H1 (cell line): ENCODE measurements around the gene FXR2. TPM values are rescaled to one million over a fixed set of nuclear protein-coding genes. Genes with fewer than 3 reads are reported as not detected.

Source experiments
- CTCF ChIA-PET: fragments of 300-600 bp; sonication (Branson Sonifier 250); formaldehyde crosslinking; loops from one replicate; lab custom pipeline; 2021; ENCODE audit not compliant: partially characterized antibody; lab: Charles Lee
- POLR2A ChIA-PET: fragments of 300-600 bp; sonication (Branson Sonifier 250); formaldehyde crosslinking; loops from one replicate; lab custom pipeline; 2021; ENCODE audit warnings: inconsistent platforms; ENCODE audit not compliant: partially characterized antibody; lab: Charles Lee
- DNase-seq, 2 experiments: peaks; one replicate each; pipeline versions ENCODE4 v3.0.0 to v3.0.0-alpha.2; 2010 to 2022; ENCODE audit warnings: low spot score in 2 of 2, low read depth in 1 of 2, mixed read lengths in 1 of 2
- FAIRE-seq: peaks from 2 replicates; lab custom pipeline; 2011; peaks lifted over from hg19 to GRCh38; lab: Jason Lieb, UNC
- H2AFZ ChIP-seq: 2 replicates; pipeline ENCODE4 v1.8.1; 2012; ENCODE audit warnings: low read length, inconsistent platforms
- H2AK5ac ChIP-seq: 2 replicates; pipeline ENCODE4 v1.6.1; 2013; ENCODE audit warnings: low read depth, low read length
- H2BK120ac ChIP-seq: replicated peaks from 2 replicates; pipeline ENCODE3; 2013; ENCODE audit warnings: low read depth, low read length, inconsistent platforms
- H2BK12ac ChIP-seq: 2 replicates; pipeline ENCODE4 v1.6.1; 2013; ENCODE audit warnings: low read depth, low read length
- H2BK15ac ChIP-seq: 2 replicates; pipeline ENCODE4 v1.6.1; 2013; ENCODE audit warnings: low read length
- H2BK20ac ChIP-seq: 2 replicates; pipeline ENCODE4 v1.6.1; 2013; ENCODE audit warnings: low read length
- H2BK5ac ChIP-seq: 2 replicates; pipeline ENCODE4 v1.6.1; 2013; ENCODE audit warnings: low read depth, low read length
- H3K14ac ChIP-seq: 2 replicates; pipeline ENCODE4 v1.6.1; 2013; ENCODE audit warnings: inconsistent platforms; ENCODE audit not compliant: insufficient read length
- H3K18ac ChIP-seq: 2 replicates; pipeline ENCODE4 v1.6.1; 2013; ENCODE audit warnings: low read length; ENCODE audit errors: extremely low read depth
- H3K23ac ChIP-seq: 2 replicates; pipeline ENCODE4 v1.6.1; 2013; ENCODE audit warnings: inconsistent platforms; ENCODE audit not compliant: insufficient read length
- H3K23me2 ChIP-seq: 2 replicates; pipeline ENCODE4 v1.6.1; 2013; ENCODE audit warnings: low read depth, low read length
- H3K27ac ChIP-seq: 2 replicates; pipeline ENCODE4 v1.6.1; 2011; ENCODE audit warnings: low read depth, low read length, inconsistent platforms
- H3K27me3 ChIP-seq, 4 experiments: replicated peaks in 1 of 4; 1 replicate in 1 of 4; 2 replicates in 3 of 4; pipeline versions ENCODE4 v1.6.1 to v1.8.1; 2011 to 2013; ENCODE audit warnings: low read length in 3 of 4, mild to moderate bottlenecking in 3 of 4, inconsistent platforms in 2 of 4, mixed read lengths in 2 of 4, moderate library complexity in 1 of 4; ENCODE audit not compliant: control insufficient read depth in 3 of 4, insufficient read depth in 3 of 4; ENCODE audit errors: extremely low read depth in 1 of 4
- H3K36me3 ChIP-seq, 4 experiments: 2 replicates each; pipeline versions ENCODE4 v1.6.1 to v1.8.1; 2011 to 2013; ENCODE audit warnings: mild to moderate bottlenecking in 4 of 4, low read length in 3 of 4, moderate library complexity in 2 of 4, control low read depth in 1 of 4, inconsistent platforms in 1 of 4; ENCODE audit not compliant: insufficient read depth in 4 of 4, control insufficient read depth in 2 of 4
- H3K4ac ChIP-seq: replicated peaks from 2 replicates; pipeline ENCODE3; 2013; ENCODE audit warnings: low read length, low read depth, mixed read lengths, inconsistent platforms; ENCODE audit not compliant: insufficient read length
- H3K4me1 ChIP-seq, 4 experiments: replicated peaks in 1 of 4; 1 replicate in 1 of 4; 2 replicates in 3 of 4; pipeline versions ENCODE4 v1.6.1 to v1.8.1; 2011 to 2013; ENCODE audit warnings: low read length in 3 of 4, inconsistent platforms in 2 of 4, mixed read lengths in 1 of 4; ENCODE audit not compliant: insufficient read depth in 4 of 4, control insufficient read depth in 3 of 4
- H3K4me2 ChIP-seq, 2 experiments: 2 replicates each; pipeline versions ENCODE4 v1.6.1 to v1.8.1; 2011 to 2013; ENCODE audit warnings: low read depth in 2 of 2, low read length in 2 of 2, control low read depth in 1 of 2, inconsistent platforms in 1 of 2, mild to moderate bottlenecking in 1 of 2; ENCODE audit not compliant: insufficient read depth in 1 of 2
- H3K4me3 ChIP-seq, 4 experiments: fragments of 200-600, 300-600 bp in 1 of 4; sonication (generic), shearing (Covaris generic), sonication (Bioruptor Twin) in 1 of 4; 2 replicates each; pipeline versions ENCODE4 v1.5.1 to v1.8.1; 2011 to 2016; ENCODE audit warnings: low read length in 4 of 4, low read depth in 3 of 4, control low read depth in 2 of 4, inconsistent platforms in 2 of 4, mild to moderate bottlenecking in 2 of 4, mixed read lengths in 1 of 4, moderate library complexity in 1 of 4; ENCODE audit not compliant: insufficient read depth in 2 of 4; ENCODE audit errors: extremely low read depth in 1 of 4
- H3K56ac ChIP-seq: replicated peaks from 2 replicates; pipeline ENCODE3; 2013; ENCODE audit warnings: low read depth, mild to moderate bottlenecking, mixed read lengths, low read length, inconsistent platforms; ENCODE audit not compliant: insufficient read length
- H3K79me1 ChIP-seq: 2 replicates; pipeline ENCODE4 v1.6.1; 2013; ENCODE audit warnings: low read depth, low read length, control low read depth
- H3K79me2 ChIP-seq, 2 experiments: 2 replicates each; pipeline versions ENCODE4 v1.6.1 to v1.8.1; 2012 to 2013; ENCODE audit warnings: low read length in 2 of 2, mild to moderate bottlenecking in 2 of 2, inconsistent platforms in 1 of 2; ENCODE audit not compliant: insufficient read depth in 2 of 2, control insufficient read depth in 1 of 2
- H3K9ac ChIP-seq, 4 experiments: replicated peaks in 1 of 4; 1 replicate in 1 of 4; 2 replicates in 3 of 4; pipeline versions ENCODE4 v1.6.1 to v1.8.1; 2011 to 2013; ENCODE audit warnings: low read depth in 3 of 4, low read length in 3 of 4, control low read depth in 2 of 4, mild to moderate bottlenecking in 2 of 4, moderate library complexity in 2 of 4, inconsistent platforms in 1 of 4; ENCODE audit errors: extremely low read depth in 1 of 4
- H3K9me3 ChIP-seq, 2 experiments: 2 replicates each; pipeline versions ENCODE4 v1.6.1 to v1.8.1; 2012 to 2013; ENCODE audit warnings: mild to moderate bottlenecking in 2 of 2, moderate library complexity in 2 of 2, control low read depth in 1 of 2, inconsistent platforms in 1 of 2, low read depth in 1 of 2, low read length in 1 of 2, mixed read lengths in 1 of 2; ENCODE audit not compliant: insufficient read depth in 2 of 2
- H4K20me1 ChIP-seq, 2 experiments: replicated peaks in 1 of 2; 2 replicates each; pipeline versions ENCODE3 to v1.8.1; 2011 to 2013; ENCODE audit warnings: inconsistent platforms in 2 of 2, low read length in 2 of 2, mild to moderate bottlenecking in 1 of 2; ENCODE audit not compliant: insufficient read depth in 2 of 2, control insufficient read depth in 1 of 2
- H4K5ac ChIP-seq: 2 replicates; pipeline ENCODE4 v1.6.1; 2013; ENCODE audit warnings: low read length, low read depth, mixed read lengths, inconsistent platforms; ENCODE audit not compliant: insufficient read length
- H4K8ac ChIP-seq: 2 replicates; pipeline ENCODE4 v1.8.0; 2013; ENCODE audit warnings: mild to moderate bottlenecking, moderate library complexity, low read length, inconsistent platforms; ENCODE audit not compliant: insufficient read depth; ENCODE audit errors: extremely low read depth
- H4K91ac ChIP-seq: replicated peaks from 2 replicates; pipeline ENCODE3; 2013; ENCODE audit warnings: low read length, mixed read lengths, inconsistent platforms; ENCODE audit not compliant: insufficient read length
- CHD1 ChIP-seq: IDR thresholded peaks from 2 replicates; pipeline ENCODE4 v1.6.1; 2012; ENCODE audit warnings: low read depth, low read length, improper control_type of control experiment
- CTBP2 ChIP-seq: IDR thresholded peaks from 2 replicates; pipeline ENCODE4 v1.7.0; 2011; ENCODE audit warnings: borderline replicate concordance, mild to moderate bottlenecking, moderate library complexity, mixed read lengths, low read length; ENCODE audit not compliant: insufficient read depth, insufficient read length
- GTF2F1 ChIP-seq: IDR thresholded peaks from 2 replicates; pipeline ENCODE4 v1.6.1; 2012; ENCODE audit warnings: low read depth, low read length, improper control_type of control experiment, borderline replicate concordance
- HDAC2 ChIP-seq, 2 experiments: fragments of 300-600 bp in 1 of 2; sonication (generic) in 1 of 2; IDR thresholded peaks; 2 replicates each; pipeline ENCODE4 v1.6.1; 2011 to 2012; ENCODE audit warnings: low read depth in 2 of 2, low read length in 2 of 2, mild to moderate bottlenecking in 2 of 2, moderate library complexity in 2 of 2, borderline replicate concordance in 1 of 2, inconsistent platforms in 1 of 2
- HDAC6 ChIP-seq: IDR thresholded peaks from one replicate; pipeline ENCODE4 v1.7.1; 2012; ENCODE audit warnings: low read depth, mild to moderate bottlenecking, inconsistent platforms, low read length, moderate library complexity
- KDM1A ChIP-seq: fragments of 200-600, 300-600 bp; sonication (generic); IDR thresholded peaks from 2 replicates; pipeline ENCODE4 v1.7.1; 2016; ENCODE audit warnings: mild to moderate bottlenecking, low read length, borderline replicate concordance
- NANOG ChIP-seq: IDR thresholded peaks from 2 replicates; pipeline ENCODE4 v1.6.1; 2011; ENCODE audit warnings: low read length, low read depth, mild to moderate bottlenecking, inconsistent platforms; ENCODE audit not compliant: insufficient read depth, poor library complexity, severe bottlenecking
- RNF2 ChIP-seq: fragments of 200-900, 300-1000 bp; sonication (generic); IDR thresholded peaks from 2 replicates; pipeline ENCODE4 v1.7.1; 2016; ENCODE audit warnings: borderline replicate concordance, low read depth, mild to moderate bottlenecking, antibody characterized with exemption, low read length; ENCODE audit not compliant: poor library complexity, severe bottlenecking; ENCODE audit errors: missing control alignments
- TBP ChIP-seq: IDR thresholded peaks from 2 replicates; pipeline ENCODE4 v1.6.1; 2011; ENCODE audit warnings: low read depth, low read length, improper control_type of control experiment
- WGBS, 2 experiments: shearing (Covaris generic) in 1 of 2; methylation state at CpG; one replicate each; pipeline versions ENCODE4 v1.1.6 to v1.1.7; 2013 to 2015; ENCODE audit warnings: low lambda C conversion rate in 2 of 2, mixed read lengths in 2 of 2, inconsistent platforms in 1 of 2, low coverage in 1 of 2, missing lambda C conversion rate in 1 of 2; ENCODE audit not compliant: insufficient replicate concordance in 2 of 2, insufficient coverage in 1 of 2, insufficient read length in 1 of 2; ENCODE audit errors: extremely low coverage in 1 of 2, missing lambda C conversion rate in 1 of 2; 5-methylcytosine and 5-hydroxymethylcytosine counted together
- polyA plus RNA-seq, 7 experiments: library from polyadenylated mRNA; depleted of rRNA in 3 of 7; stranded (reverse) in 5 of 7; unstranded in 2 of 7; fragments of >200 nt in 5 of 7; fragments of 200-250 nt in 2 of 7; gene quantifications; 1 replicate in 5 of 7; 2 replicates in 1 of 7; 4 replicates in 1 of 7; pipeline versions ENCODE4 v1.2.1 to v1.2.3, GENCODE V29; 2011 to 2013; ENCODE audit warnings: missing spikeins in 2 of 7, mixed read lengths in 2 of 7
- total RNA-seq: library from RNA; stranded (reverse); fragmentation: NEBNext Ultra II Directional; extraction: Animal tissue kit (Norgen Biotek cat#: 25700); gene quantifications from 2 replicates; pipeline ENCODE4 v1.2.1, GENCODE V29; 2021

Gene FXR2
- total and polyA plus RNA-seq, 2 of the 8 experiments (the other 6 are each of a cell fraction or from before 2014, with no cell fraction given), result 26.2 to 44.0 TPM

- Histone ChIP-seq H4K5ac (peak within 1 kb of the TSS; percentile 55), H3K4ac (peak within 1 kb of the TSS; percentile 96), H3K23ac (no peak within 1 kb of the TSS), H3K79me1 (peaks cover 7% of the 10 kb centered on the region), H2BK5ac (peak within 1 kb of the TSS; percentile 56; the same call in 1 of the 2 replicates), H3K9ac (0 out of 7 replicates have a peak within 1 kb of the TSS, but pooled peaks of 1 of the 4 experiments have one; percentile 2), H3K4me1 (peaks cover 11 to 45% (median 26%) of the 10 kb centered on the region in 4 experiments), H3K36me3 (peaks cover under 1 to 6% (median 2%) of the 10 kb centered on the region in 4 experiments; a peak in 4 of 8 replicates), H3K9me3 (no peaks in the 10 kb centered on the region), H2BK15ac (peak within 1 kb of the TSS; percentile 96), H3K23me2 (peaks cover 6% of the 10 kb centered on the region; the same call in 1 of the 2 replicates), H4K8ac (peak within 1 kb of the TSS; percentile 81), H2AFZ (no peak within 1 kb of the TSS), H3K27me3 (no peaks in the 10 kb centered on the region), H2BK20ac (0 out of 2 replicates have a peak within 1 kb of the TSS, but pooled peaks have one; percentile 41), H3K4me3 (peak within 1 kb of the TSS in 2 of 4 experiments; percentile 11 to 34; a peak in 5 of 8 replicates), H3K4me2 (peak within 1 kb of the TSS; percentile 49 to 61), H2AK5ac (peak within 1 kb of the TSS; percentile 18), H3K27ac (0 out of 2 replicates have a peak within 1 kb of the TSS, but pooled peaks have one; percentile 21), H3K56ac (no peak within 1 kb of the TSS), H4K20me1 (peaks cover 0 to 1% of the 10 kb centered on the region in 2 experiments), H3K79me2 (peaks cover 4 to 14% of the 10 kb centered on the region in 2 experiments; a peak in 3 of 4 replicates), H3K18ac (peak within 1 kb of the TSS; percentile 87), H3K14ac (no peak within 1 kb of the TSS), H2BK12ac (peak within 1 kb of the TSS; percentile 68; the same call in 1 of the 2 replicates), H2BK120ac (no peak within 1 kb of the TSS), H4K91ac (peak within 1 kb of the TSS; percentile 92)
- ChIA-PET CTCF (interaction anchor here (0.7 to 12.7 kb wide), 9 partner anchors 26 to 202 kb away, joined by 3 to 251 read pairs (median 3); no protein-coding TSS in a partner anchor), POLR2A (interaction anchor here (0.8 to 37.5 kb wide), 13 partner anchors 10 to 152 kb away, joined by 3 to 1144 read pairs (median 6); partner anchors contain the start of genes CD68, MPDU1, POLR2A and SOX15)
- WGBS, 2 experiments, result 79% methylated on average over 15 of the region's 16 CpGs; no CpG with 5 or more reads in 1 of the 2 experiments
- no peak for FAIRE-seq
- DNase-seq, result no peak
- TF ChIP-seq NANOG (no peak), GTF2F1 (no peak), CTBP2 (no peak), RNF2 (no peak), CHD1 (no peak), HDAC2 (IDR thresholded peaks at IDR 0.05; ENCODE audit: borderline replicate concordance in 1 of 2, low read depth in 2 of 2, low read length in 2 of 2) (no peak), KDM1A (no peak), TBP (no peak), HDAC6 (no peak)
Observed at GRCh38 chr17:7558544-7559319, 56.0 kb downstream of the FXR2 start, which contains the start of gene TNFSF13. Gene TNFSF13, plus strand, starts transcription at chr17:7558750. Its CDS starts 290 bp downstream, at chr17:7559040.
